CD14-positive monocyte (primary cell): ENCODE data around the gene USP34. TPM values are rescaled to one million over a fixed set of nuclear protein-coding genes. Genes with fewer than 3 reads are reported as not detected.
A peak's percentile ranks its signal among the peaks of the same experiment; 100 is the strongest.
"Not testable (repeated sequence)": the region's sequence is repeated elsewhere in the genome, so short reads cannot be mapped to it uniquely, and the experiment has no call there.

ENCODE experiments used
- DNase-seq, 3 donors: peaks; one replicate each; pipeline ENCODE4 v3.0.0-alpha.2; 2011 to 2022
- H2AFZ ChIP-seq: 2 replicates; pipeline ENCODE4 v1.6.0; 2012; ENCODE audit warnings: mild to moderate bottlenecking, low read depth, low read length, inconsistent platforms; ENCODE audit not compliant: insufficient read depth, poor library complexity, severe bottlenecking
- H3K27ac ChIP-seq, 2 donors: 1 replicate in 1 of 2; 2 replicates in 1 of 2; pipeline ENCODE4 v1.5.1; 2012 to 2013; ENCODE audit warnings: low read length in 2 of 2, control low read depth in 1 of 2, inconsistent platforms in 1 of 2, low read depth in 1 of 2, mild to moderate bottlenecking in 1 of 2
- H3K27me3 ChIP-seq, 2 donors: one replicate each; pipeline versions ENCODE4 v1.6.0 to v1.6.1; 2011 to 2013; ENCODE audit warnings: low read length in 2 of 2; ENCODE audit not compliant: control insufficient read depth in 2 of 2, insufficient read depth in 2 of 2
- H3K36me3 ChIP-seq, 2 donors: replicated peaks in 1 of 2; 1 replicate in 1 of 2; 2 replicates in 1 of 2; pipeline versions ENCODE4 v1.5.1 to v1.6.1; 2012 to 2013; ENCODE audit warnings: low read length in 2 of 2, control low read depth in 1 of 2, inconsistent platforms in 1 of 2, mild to moderate bottlenecking in 1 of 2; ENCODE audit not compliant: insufficient read depth in 2 of 2, control insufficient read depth in 1 of 2
- H3K4me1 ChIP-seq, 2 donors: 1 replicate in 1 of 2; 2 replicates in 1 of 2; pipeline versions ENCODE4 v1.5.1 to v1.6.1; 2012 to 2013; ENCODE audit warnings: low read length in 2 of 2, control low read depth in 1 of 2, inconsistent platforms in 1 of 2, mild to moderate bottlenecking in 1 of 2, moderate library complexity in 1 of 2; ENCODE audit not compliant: insufficient read depth in 2 of 2, control insufficient read depth in 1 of 2
- H3K4me2 ChIP-seq: replicated peaks from 2 replicates; pipeline ENCODE3; 2012; ENCODE audit warnings: low read length, moderate library complexity, mild to moderate bottlenecking; ENCODE audit not compliant: poor library complexity, severe bottlenecking; ENCODE audit errors: extremely low read depth
- H3K4me3 ChIP-seq, 3 experiments: fragments of 200-600 bp in 1 of 3; sonication (generic) in 1 of 3; replicated peaks in 1 of 3; 1 replicate in 2 of 3; 2 replicates in 1 of 3; pipeline ENCODE4 v1.5.1; 2011 to 2013; ENCODE audit warnings: low read length in 3 of 3, mild to moderate bottlenecking in 3 of 3, control low read depth in 2 of 3, low read depth in 2 of 3, inconsistent platforms in 1 of 3, moderate library complexity in 1 of 3
- H3K79me2 ChIP-seq: 2 replicates; pipeline ENCODE4 v1.6.0; 2012; ENCODE audit warnings: mild to moderate bottlenecking, control low read depth, inconsistent platforms, low read length, moderate library complexity; ENCODE audit not compliant: insufficient read depth
- H3K9ac ChIP-seq: 2 replicates; pipeline ENCODE4 v1.6.0; 2017; ENCODE audit warnings: low read length, mild to moderate bottlenecking; ENCODE audit not compliant: insufficient read depth, poor library complexity, severe bottlenecking
- H3K9me3 ChIP-seq, 2 donors: replicated peaks in 1 of 2; 1 replicate in 1 of 2; 2 replicates in 1 of 2; pipeline versions ENCODE4 v1.5.1 to v1.6.1; 2012 to 2013; ENCODE audit warnings: low read length in 2 of 2, control low read depth in 1 of 2; ENCODE audit not compliant: control insufficient read depth in 1 of 2, insufficient read depth in 1 of 2
- H4K20me1 ChIP-seq: 2 replicates; pipeline ENCODE4 v1.6.0; 2012; ENCODE audit warnings: mild to moderate bottlenecking, low read length, control low read depth, moderate library complexity; ENCODE audit not compliant: insufficient read depth
- H3K27ac Mint-ChIP-seq, 7 donors: one replicate each; pipeline ENCODE4 v1.8.0; 2020; ENCODE audit warnings: mild to moderate bottlenecking in 7 of 7, mixed read lengths in 7 of 7, moderate library complexity in 6 of 7, inconsistent platforms in 2 of 7
- H3K27me3 Mint-ChIP-seq, 3 donors: one replicate each; pipeline ENCODE4 v1.8.0; 2021 to 2022; ENCODE audit warnings: low read depth in 3 of 3, mild to moderate bottlenecking in 3 of 3, mixed read lengths in 3 of 3, moderate library complexity in 3 of 3, inconsistent platforms in 1 of 3
- H3K36me3 Mint-ChIP-seq, 2 donors: one replicate each; pipeline ENCODE4 v1.8.0; 2020; ENCODE audit warnings: mixed read lengths in 2 of 2, inconsistent platforms in 1 of 2, mild to moderate bottlenecking in 1 of 2
- H3K4me1 Mint-ChIP-seq: one replicate; pipeline ENCODE4 v1.8.0; 2020; ENCODE audit warnings: mild to moderate bottlenecking, mixed read lengths
- H3K4me3 Mint-ChIP-seq, 2 donors: one replicate each; pipeline ENCODE4 v1.8.0; 2020; ENCODE audit warnings: mild to moderate bottlenecking in 2 of 2, mixed read lengths in 2 of 2, moderate library complexity in 1 of 2
- H3K9me3 Mint-ChIP-seq, 7 donors: one replicate each; pipeline ENCODE4 v1.8.0; 2020 to 2022; ENCODE audit warnings: mixed read lengths in 7 of 7, mild to moderate bottlenecking in 6 of 7, moderate library complexity in 6 of 7, inconsistent platforms in 2 of 7
- CTCF ChIP-seq: fragments of 200-600 bp; IDR thresholded peaks from one replicate; pipeline ENCODE4 v1.8.0; 2022; ENCODE audit warnings: antibody characterized with exemption, mild to moderate bottlenecking
- WGBS: methylation state at CpG from one replicate; pipeline ENCODE4 v1.1.5; 2013; ENCODE audit warnings: missing lambda C conversion rate; ENCODE audit not compliant: insufficient coverage; 5-methylcytosine and 5-hydroxymethylcytosine counted together
- intact Hi-C, 2 donors: fragments of 100-400 bp; cut with micrococcal nuclease; formaldehyde crosslinking; loops; one replicate each; pipeline versions ENCODE4 v1.15.0 to v1.15.1; 2023
- polyA plus RNA-seq, 3 donors: library from polyadenylated mRNA; depleted of rRNA in 1 of 3; unstranded in 2 of 3; stranded (reverse) in 1 of 3; fragments of 300-500 nt in 2 of 3; fragments of >200 nt in 1 of 3; fragmentation: Illumina TruSeq in 2 of 3; gene quantifications; 1 replicate in 2 of 3; 2 replicates in 1 of 3; pipeline ENCODE4 v1.2.3, GENCODE V29; 2012 to 2021

USP34 gene
- polyA plus RNA-seq, 3 donors, result 2.8 to 47.2 (median 5.9) TPM

GRCh38 chr2:61380882-61381197 lies 90.0 kb downstream of the USP34 start:
- H3K79me2 ChIP-seq, H3K9me3 Mint-ChIP-seq, H4K20me1 ChIP-seq, H3K9ac ChIP-seq, H2AFZ ChIP-seq, H3K27me3 Mint-ChIP-seq, DNase-seq, H3K4me3 ChIP-seq, H3K4me1 Mint-ChIP-seq, H3K4me3 Mint-ChIP-seq, H3K9me3 ChIP-seq, H3K27ac ChIP-seq, H3K4me2 ChIP-seq, intact Hi-C loops, H3K27me3 ChIP-seq, H3K4me1 ChIP-seq: not testable (repeated sequence)
- peaks cover 60 to 87% of the 10 kb centered on the region in 2 donors for H3K36me3 ChIP-seq
- WGBS, result 100% methylated on average over 2 of the region's 4 CpGs
- peaks cover 64 to 82% of the 10 kb centered on the region in 2 donors for H3K36me3 Mint-ChIP-seq
- peak overlapping the region in 3 of 7 donors; percentile 15 to 73 (median 55) for H3K27ac Mint-ChIP-seq

GRCh38 chr2:61380056-61380881 lies 90.6 kb downstream of the USP34 start:
- Histone ChIP-seq H3K4me1 (no peaks in the 10 kb centered on the region), H3K9me3 (no peaks in the 10 kb centered on the region), H3K4me3 (no peak overlapping the region), H2AFZ (no peak overlapping the region), H3K27me3 (no peaks in the 10 kb centered on the region), H3K9ac (no peak overlapping the region), H3K36me3 (peaks cover 62 to 86% of the 10 kb centered on the region in 2 donors), H4K20me1 (no peaks in the 10 kb centered on the region), H3K79me2 (no peaks in the 10 kb centered on the region), H3K27ac (no peak overlapping the region), H3K4me2 (no peak overlapping the region)
- no peak overlapping the region for H3K4me3 Mint-ChIP-seq
- peaks cover 0 to 2% (median 0%) of the 10 kb centered on the region in 7 donors for H3K9me3 Mint-ChIP-seq
- DNase-seq, result no peak
- H3K27ac Mint-ChIP-seq, result peak overlapping the region in 3 of 7 donors; percentile 15 to 73 (median 55)
- H3K36me3 Mint-ChIP-seq, result peaks cover 66 to 84% of the 10 kb centered on the region in 2 donors
- WGBS, result no CpG with 5 or more reads among the region's 4 CpGs
- no peak for TF ChIP-seq CTCF
- intact Hi-C loops, result no loop called here
- H3K4me1 Mint-ChIP-seq, result no peaks in the 10 kb centered on the region
- H3K27me3 Mint-ChIP-seq, result no peaks in the 10 kb centered on the region
